ENCODE results near the gene SLC15A3.
A peak's percentile ranks its signal among the peaks of the same experiment; 100 is the strongest.

GRCh38 chr11:60915248-60915914 is 36.6 kb downstream of the SLC15A3 start:
- peak in 1 of 5 experiments; percentile 9 for TF ChIP-seq CTCF (IDR thresholded peaks at IDR 0.05)
- no peak for TF ChIP-seq POLR2AphosphoS5 (IDR thresholded peaks at IDR 0.05)
- TF ChIP-seq POLR2A (IDR thresholded peaks at IDR 0.05): no peak
